ENCODE data around the gene TET1. TPM values are rescaled to one million over a fixed set of nuclear protein-coding genes. Genes with fewer than 3 reads are reported as not detected.

Gene TET1
- total RNA-seq, 1 experiment from 2014 or later: 53.4 TPM

DNA sequence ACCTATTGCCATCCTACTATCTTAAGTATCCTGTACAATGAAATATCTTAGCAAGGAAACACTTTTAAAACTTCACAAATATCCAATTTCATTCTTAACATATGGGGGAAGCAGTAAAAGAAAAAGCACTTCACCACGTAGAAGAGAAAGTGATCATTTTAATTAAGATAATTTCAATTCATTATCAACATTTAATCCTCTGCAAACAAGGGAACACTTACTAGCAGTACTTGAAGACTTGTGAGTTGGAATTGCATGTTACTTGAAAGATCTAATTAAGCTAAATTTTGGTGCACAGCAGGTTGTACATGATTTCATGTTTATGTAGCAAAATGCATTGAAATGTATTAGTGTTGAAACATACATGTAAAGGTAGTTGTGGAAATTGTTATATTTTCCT is 140.1 kb downstream of the TET1 start:
- H3K27me3 Mint-ChIP-seq (ENCODE audit: low read depth): no peaks in the 10 kb centered on the region
- H3K9me3 ChIP-seq (ENCODE audit: control insufficient read depth, low read depth, low read length): no peaks in the 10 kb centered on the region
- no peak overlapping the region for H3K56ac ChIP-seq (ENCODE audit: insufficient read length, low read depth, low read length)
- no peak for DNase-seq
- no peaks in the 10 kb centered on the region for H3K23me2 ChIP-seq (ENCODE audit: insufficient read length, low read depth, low read length, poor library complexity, severe bottlenecking)
- no peaks in the 10 kb centered on the region for H3K27me3 ChIP-seq (ENCODE audit: insufficient read depth, low read length)
- H2BK120ac ChIP-seq (ENCODE audit: low read depth, low read length, poor library complexity, severe bottlenecking): no peak overlapping the region
- H3K4me2 ChIP-seq (ENCODE audit: insufficient read depth, insufficient read length, low read length): no peak overlapping the region
- H3K27ac Mint-ChIP-seq: no peak overlapping the region
- no peak overlapping the region for H3K4me3 Mint-ChIP-seq
- H3K4me1 Mint-ChIP-seq: no peaks in the 10 kb centered on the region
- WGBS (ENCODE audit: extremely low coverage, insufficient read length, low lambda C conversion rate): no CpG with 5 or more reads among the region's 1 CpG
- no peak overlapping the region for H2BK20ac ChIP-seq (ENCODE audit: low read depth, low read length, poor library complexity, severe bottlenecking)
- H3K14ac ChIP-seq (ENCODE audit: insufficient read depth, low read length): no peak overlapping the region
- H3K18ac ChIP-seq (ENCODE audit: insufficient read length, low read depth, low read length): no peak overlapping the region
- no peak overlapping the region for H4K91ac ChIP-seq (ENCODE audit: insufficient read length, low read depth, low read length)
- no peaks in the 10 kb centered on the region for H3K9me3 Mint-ChIP-seq
- no peak overlapping the region for H4K8ac ChIP-seq (replicated peaks; ENCODE audit: insufficient read length, low read depth, low read length)
- no peaks in the 10 kb centered on the region for H3K79me1 ChIP-seq (ENCODE audit: insufficient read depth, low read depth, low read length, poor library complexity, severe bottlenecking)
- no peaks in the 10 kb centered on the region for H4K20me1 ChIP-seq (ENCODE audit: control insufficient read depth, insufficient read depth, insufficient read length)
- no peak overlapping the region for H2BK5ac ChIP-seq (ENCODE audit: insufficient read length, low read length)
- H2AFZ ChIP-seq (ENCODE audit: low read length): no peak overlapping the region
- no peak overlapping the region for H2BK12ac ChIP-seq (ENCODE audit: insufficient read length, low read depth, low read length)
- H3K27ac ChIP-seq (ENCODE audit: insufficient read length, low read depth, low read length): no peak overlapping the region
- no peak overlapping the region for H4K5ac ChIP-seq (ENCODE audit: insufficient read length, low read depth, low read length)
- no peak for TF ChIP-seq CTCF (conservative IDR thresholded peaks at IDR 0.05)
- H2BK15ac ChIP-seq (ENCODE audit: low read depth, low read length): no peak overlapping the region
- no peaks in the 10 kb centered on the region for H3K4me1 ChIP-seq (ENCODE audit: insufficient read depth, low read length)
- H3K9ac ChIP-seq (ENCODE audit: extremely low read depth, insufficient read length, low read length): no peak overlapping the region
- no peak overlapping the region for H3K4ac ChIP-seq (ENCODE audit: low read depth, low read length)
- no peaks in the 10 kb centered on the region for H3K79me2 ChIP-seq (ENCODE audit: insufficient read depth, low read length)
- no peak overlapping the region for H3T11ph ChIP-seq (ENCODE audit: low read length)
- no peaks in the 10 kb centered on the region for H3K36me3 Mint-ChIP-seq (ENCODE audit: insufficient read depth in 1 of 3, low read depth in 3 of 3)
- H2AK5ac ChIP-seq (ENCODE audit: insufficient read length, low read length): no peak overlapping the region
- H3K23ac ChIP-seq (ENCODE audit: insufficient read length, low read depth, low read length): no peak overlapping the region
